HCT116 (cell line): ENCODE data around the gene ADAMTS9. TPM values are rescaled to one million over a fixed set of nuclear protein-coding genes. Genes with fewer than 3 reads are reported as not detected.

Experiments used
- ATAC-seq: fragments of 200-7000 bp; cut with Tn5 transposase; 2 replicates; pipeline ENCODE4 v1.9.1; 2020; ENCODE audit warnings: mild to moderate bottlenecking, moderate library complexity
- BruUV-seq: library from RNA; stranded (reverse); fragments of 400-500 nt; replicated peaks from 2 replicates; lab custom pipeline; 2021; lab: Mats Ljungman, UMichigan
- CTCF ChIA-PET: fragments of 300-600 bp; sonication (Branson Sonifier 250); formaldehyde crosslinking; loops from one replicate; lab custom pipeline; 2021; ENCODE audit warnings: antibody characterized with exemption; lab: Charles Lee
- POLR2A ChIA-PET: fragments of 300-600, 350-600 bp; sonication (Branson Sonifier 250); formaldehyde crosslinking; loops from one replicate; lab custom pipeline; 2021; ENCODE audit warnings: antibody characterized with exemption; lab: Charles Lee
- RAD21 ChIA-PET, 2 experiments: fragments of 300-600 bp; sonication (Branson Sonifier 250); formaldehyde crosslinking; loops; one replicate each; lab custom pipeline; 2023; ENCODE audit warnings: low total read pairs in 2 of 2; ENCODE audit not compliant: uncharacterized antibody in 2 of 2, unreplicated experiment in 2 of 2, low non-redundant PET in 1 of 2; lab: Charles Lee
- DNase-seq: peaks from one replicate; pipeline ENCODE4 v3.0.0-alpha.2; 2010; ENCODE audit warnings: low read depth, low spot score
- H2AFZ ChIP-seq: fragments of 200-600 bp; shearing (Covaris generic), sonication (generic); 2 replicates; pipeline ENCODE4 v1.6.1; 2017; ENCODE audit warnings: low read depth, mixed run types, mixed read lengths, antibody characterized with exemption, low read length; ENCODE audit not compliant: poor library complexity, severe bottlenecking
- H3K27ac ChIP-seq: 2 replicates; pipeline ENCODE4 v1.5.1; 2012; ENCODE audit warnings: low read depth, low read length
- H3K27me3 ChIP-seq: fragments of 200-600 bp; sonication (generic); 2 replicates; pipeline ENCODE4 v1.6.1; 2016; ENCODE audit warnings: mixed run types, low read length, mixed read lengths; ENCODE audit not compliant: insufficient read depth
- H3K36me3 ChIP-seq, 2 experiments: fragments of 200-500 bp in 1 of 2; fragments of 200-600 bp in 1 of 2; sonication (Bioruptor generic) in 1 of 2; sonication (generic) in 1 of 2; 2 replicates each; pipeline versions ENCODE4 v1.5.1 to v1.6.1; 2014 to 2016; ENCODE audit warnings: low read length in 2 of 2, inconsistent platforms in 1 of 2, mixed read lengths in 1 of 2, mixed run types in 1 of 2; ENCODE audit not compliant: insufficient read depth in 2 of 2, control insufficient read depth in 1 of 2
- H3K4me1 ChIP-seq, 2 experiments: fragments of 200-600 bp in 1 of 2; sonication (generic) in 1 of 2; 2 replicates each; pipeline versions ENCODE4 v1.5.1 to v1.6.1; 2012 to 2017; ENCODE audit warnings: low read length in 2 of 2, inconsistent platforms in 1 of 2, mild to moderate bottlenecking in 1 of 2, mixed read lengths in 1 of 2, mixed run types in 1 of 2, moderate library complexity in 1 of 2; ENCODE audit not compliant: insufficient read depth in 2 of 2, control insufficient read depth in 1 of 2
- H3K4me2 ChIP-seq: fragments of 200-600 bp; sonication (generic); 2 replicates; pipeline ENCODE4 v1.6.1; 2017; ENCODE audit warnings: mixed run types, low read length, mixed read lengths
- H3K4me3 ChIP-seq, 2 experiments: fragments of 200-600 bp in 1 of 2; sonication (generic) in 1 of 2; replicated peaks in 1 of 2; 2 replicates each; pipeline ENCODE4 v1.5.1; 2011 to 2016; ENCODE audit warnings: low read length in 2 of 2, control low read depth in 1 of 2, low read depth in 1 of 2, mild to moderate bottlenecking in 1 of 2, mixed read lengths in 1 of 2, mixed run types in 1 of 2
- H3K79me2 ChIP-seq: fragments of 200-600 bp; sonication (generic); 2 replicates; pipeline ENCODE4 v1.6.1; 2017; ENCODE audit warnings: mild to moderate bottlenecking, mixed run types, low read length, moderate library complexity, mixed read lengths; ENCODE audit not compliant: insufficient read depth
- H3K9ac ChIP-seq: fragments of 200-600 bp; sonication (generic); 2 replicates; pipeline ENCODE4 v1.6.1; 2016; ENCODE audit warnings: low read length, mixed read lengths
- H3K9me2 ChIP-seq: fragments of 200-600 bp; sonication (generic), shearing (Covaris generic); 2 replicates; pipeline ENCODE4 v1.6.1; 2017; ENCODE audit warnings: mixed run types, mild to moderate bottlenecking, moderate library complexity; ENCODE audit not compliant: insufficient read depth
- H3K9me3 ChIP-seq, 2 experiments: fragments of 200-500 bp in 1 of 2; fragments of 200-600 bp in 1 of 2; sonication (Bioruptor generic) in 1 of 2; sonication (generic) in 1 of 2; 2 replicates each; pipeline ENCODE4 v1.6.1; 2014 to 2017; ENCODE audit warnings: low read length in 2 of 2, mixed read lengths in 2 of 2, inconsistent platforms in 1 of 2, low read depth in 1 of 2, mild to moderate bottlenecking in 1 of 2, mixed run types in 1 of 2, moderate library complexity in 1 of 2; ENCODE audit not compliant: control insufficient read depth in 1 of 2, insufficient read depth in 1 of 2
- H4K20me1 ChIP-seq: fragments of 200-600 bp; sonication (generic), shearing (Covaris generic); 2 replicates; pipeline ENCODE4 v1.6.1; 2017; ENCODE audit warnings: mixed run types, mild to moderate bottlenecking, moderate library complexity; ENCODE audit not compliant: insufficient read depth
- ATF3 ChIP-seq: IDR thresholded peaks from 2 replicates; pipeline ENCODE4 v1.6.1; 2012
- CTCF ChIP-seq, 3 experiments: fragments of 200-600 bp in 1 of 3; sonication (generic) in 1 of 3; IDR thresholded peaks in 2 of 3; conservative IDR thresholded peaks in 1 of 3; 2 replicates each; pipeline ENCODE4 v1.5.1; 2012 to 2017; ENCODE audit warnings: low read depth in 2 of 3, low read length in 2 of 3, antibody characterized with exemption in 1 of 3, borderline replicate concordance in 1 of 3, control low read depth in 1 of 3, mild to moderate bottlenecking in 1 of 3, mixed read lengths in 1 of 3, mixed run types in 1 of 3, moderate library complexity in 1 of 3; ENCODE audit not compliant: insufficient read depth in 1 of 3
- ELF1 ChIP-seq: IDR thresholded peaks from 2 replicates; pipeline ENCODE4 v1.6.1; 2012; ENCODE audit warnings: low read depth, borderline replicate concordance
- EZH2 ChIP-seq: fragments of 200-600 bp; sonication (generic); IDR thresholded peaks from 2 replicates; pipeline ENCODE4 v1.6.1; 2017; ENCODE audit warnings: antibody characterized with exemption, mixed run types
- EZH2phosphoT487 ChIP-seq: fragments of 200-600 bp; IDR thresholded peaks from 2 replicates; pipeline ENCODE4 v1.6.1; 2018; ENCODE audit warnings: antibody characterized with exemption, borderline replicate concordance
- JUND ChIP-seq: IDR thresholded peaks from 2 replicates; pipeline ENCODE4 v1.6.1; 2012
- POLR2A ChIP-seq: IDR thresholded peaks from 2 replicates; pipeline ENCODE4 v1.7.0; 2011; ENCODE audit warnings: borderline replicate concordance; ENCODE audit not compliant: insufficient read depth, insufficient read length; ENCODE audit errors: extremely low read depth
- POLR2AphosphoS5 ChIP-seq: IDR thresholded peaks from 2 replicates; pipeline ENCODE4 v1.6.1; 2011; ENCODE audit warnings: mild to moderate bottlenecking, low read depth, low read length, moderate library complexity
- RAD21 ChIP-seq: IDR thresholded peaks from 2 replicates; pipeline ENCODE4 v1.6.1; 2012; ENCODE audit warnings: low read depth, mild to moderate bottlenecking
- SIN3A ChIP-seq: IDR thresholded peaks from 2 replicates; pipeline ENCODE4 v1.6.1; 2012; ENCODE audit warnings: low read depth
- SRF ChIP-seq: IDR thresholded peaks from 2 replicates; pipeline ENCODE4 v1.6.1; 2012; ENCODE audit warnings: low read depth
- TCF7L2 ChIP-seq: IDR thresholded peaks from 2 replicates; pipeline ENCODE4 v1.7.0; 2011; ENCODE audit warnings: borderline replicate concordance, inconsistent platforms; ENCODE audit not compliant: insufficient read depth, insufficient read length; ENCODE audit errors: extremely low read depth
- YY1 ChIP-seq: IDR thresholded peaks from 2 replicates; pipeline ENCODE4 v1.6.1; 2011; ENCODE audit warnings: low read length, low read depth, moderate library complexity, mild to moderate bottlenecking; ENCODE audit not compliant: insufficient replicate concordance; ENCODE audit errors: extremely low read depth
- intact Hi-C: fragments of 100-400 bp; cut with micrococcal nuclease; formaldehyde crosslinking; loops from 2 replicates; pipeline ENCODE4 v1.10.0; 2022
- total RNA-seq: library from RNA; stranded (reverse); gene quantifications from one replicate; pipeline ENCODE4 v1.2.1, GENCODE V29; 2021; ENCODE audit not compliant: unreplicated experiment
- TF ChIP-seq, protein P1 (sequence below): IDR thresholded peaks from 2 replicates; pipeline ENCODE4 v1.6.1; 2011; ENCODE audit warnings: mild to moderate bottlenecking, low read length, moderate library complexity; ENCODE audit not compliant: insufficient replicate concordance; ENCODE audit errors: extremely low read depth

Gene ADAMTS9
- total RNA-seq, 1 experiment from 2014 or later, result 0.05 TPM

DNA sequence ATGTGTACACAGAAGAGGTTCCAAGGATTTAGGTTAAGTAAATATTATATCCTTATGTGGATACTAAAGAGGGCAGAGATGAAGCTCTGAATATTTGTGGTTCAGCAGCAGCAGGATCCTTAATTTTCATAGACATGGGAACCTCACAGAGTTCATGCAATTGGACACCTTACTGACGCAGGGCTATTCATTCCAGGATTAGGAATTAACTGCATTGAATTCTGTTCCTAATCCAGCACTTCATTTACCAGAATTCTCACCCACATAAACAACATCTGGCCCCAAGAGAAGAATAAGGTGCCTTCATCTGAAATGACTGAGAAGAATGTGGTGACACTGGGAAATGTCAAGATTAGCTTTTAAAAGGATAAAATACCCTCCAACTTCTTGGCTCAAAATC is 62.4 kb downstream of the ADAMTS9 start:
- no TSS peak for BruUV-seq
- ATAC-seq (no peak), DNase-seq (no peak)
- Histone ChIP-seq H3K27me3 (0 out of 2 replicates have a peak, but pooled peaks cover 3% of the 10 kb centered on the region), H2AFZ (no peak overlapping the region), H3K36me3 (no peaks in the 10 kb centered on the region), H3K9me2 (no peaks in the 10 kb centered on the region), H3K4me1 (no peaks in the 10 kb centered on the region), H3K4me2 (no peak overlapping the region), H3K4me3 (no peak overlapping the region), H3K27ac (no peak overlapping the region), H4K20me1 (no peaks in the 10 kb centered on the region), H3K9ac (no peak overlapping the region), H3K79me2 (no peaks in the 10 kb centered on the region), H3K9me3 (no peaks in the 10 kb centered on the region)
- RAD21 ChIA-PET, result no interaction called here
- POLR2A ChIA-PET, result no interaction called here
- CTCF ChIA-PET, result no interaction called here
- intact Hi-C loops, result no loop called here
- TF ChIP-seq RAD21 (no peak), JUND (no peak), TCF7L2 (no peak), POLR2A (no peak), CTCF (IDR thresholded peaks at IDR 0.05 in 2 of 3, conservative IDR thresholded peaks at IDR 0.05 in 1 of 3; ENCODE audit: borderline replicate concordance in 1 of 3, insufficient read depth in 1 of 3, low read depth in 2 of 3, low read length in 2 of 3) (no peak), ATF3 (no peak), EZH2phosphoT487 (no peak), EZH2 (no peak), YY1 (no peak), SIN3A (no peak), POLR2AphosphoS5 (no peak), ELF1 (no peak), SRF (no peak)
- TF ChIP-seq, protein P1, sequence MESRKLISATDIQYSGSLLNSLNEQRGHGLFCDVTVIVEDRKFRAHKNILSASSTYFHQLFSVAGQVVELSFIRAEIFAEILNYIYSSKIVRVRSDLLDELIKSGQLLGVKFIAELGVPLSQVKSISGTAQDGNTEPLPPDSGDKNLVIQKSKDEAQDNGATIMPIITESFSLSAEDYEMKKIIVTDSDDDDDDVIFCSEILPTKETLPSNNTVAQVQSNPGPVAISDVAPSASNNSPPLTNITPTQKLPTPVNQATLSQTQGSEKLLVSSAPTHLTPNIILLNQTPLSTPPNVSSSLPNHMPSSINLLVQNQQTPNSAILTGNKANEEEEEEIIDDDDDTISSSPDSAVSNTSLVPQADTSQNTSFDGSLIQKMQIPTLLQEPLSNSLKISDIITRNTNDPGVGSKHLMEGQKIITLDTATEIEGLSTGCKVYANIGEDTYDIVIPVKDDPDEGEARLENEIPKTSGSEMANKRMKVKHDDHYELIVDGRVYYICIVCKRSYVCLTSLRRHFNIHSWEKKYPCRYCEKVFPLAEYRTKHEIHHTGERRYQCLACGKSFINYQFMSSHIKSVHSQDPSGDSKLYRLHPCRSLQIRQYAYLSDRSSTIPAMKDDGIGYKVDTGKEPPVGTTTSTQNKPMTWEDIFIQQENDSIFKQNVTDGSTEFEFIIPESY, result no peak
